Epithelial cell of esophagus (primary cell): ENCODE data around the gene DOCK4.
"Not testable (repeated sequence)": the region's sequence is repeated elsewhere in the genome, so short reads cannot be mapped to it uniquely, and the experiment has no call there.

ENCODE experiments used
- DNase-seq: peaks from one replicate; pipeline ENCODE4 v3.0.0; 2010; ENCODE audit warnings: low read depth
- H3K4me3 ChIP-seq: 2 replicates; pipeline ENCODE4 v1.5.1; 2011; ENCODE audit warnings: mild to moderate bottlenecking, low read length, control low read depth
- CTCF ChIP-seq: IDR thresholded peaks from 2 replicates; pipeline ENCODE4 v1.5.1; 2011; ENCODE audit warnings: low read depth, mild to moderate bottlenecking, low read length, control low read depth, inconsistent platforms; ENCODE audit not compliant: insufficient read depth; ENCODE audit errors: missing control alignments

Gene DOCK4

GRCh38 chr7:112252141-112252540, 45.9 kb upstream of the DOCK4 start:
- no peak overlapping the region for H3K4me3 ChIP-seq
- no peak for DNase-seq
- no peak for TF ChIP-seq CTCF

- not testable (repeated sequence) for H3K4me3 ChIP-seq, DNase-seq
Observed at GRCh38 chr7:112249967-112250366, 43.8 kb upstream of the DOCK4 start.

- no peak overlapping the region for H3K4me3 ChIP-seq
- no peak for DNase-seq
- no peak for TF ChIP-seq CTCF
Observed at GRCh38 chr7:112248598-112248997, 42.4 kb upstream of the DOCK4 start.

GRCh38 chr7:112238852-112239610, 32.8 kb upstream of the DOCK4 start:
- H3K4me3 ChIP-seq = no peak overlapping the region
- TF ChIP-seq CTCF = no peak
- DNase-seq = peak; percentile 81

GRCh38 chr7:112238330-112238729, 32.1 kb upstream of the DOCK4 start:
- DNase-seq = no peak
- no peak overlapping the region for H3K4me3 ChIP-seq
- TF ChIP-seq CTCF = no peak

- H3K4me3 ChIP-seq = no peak overlapping the region
- TF ChIP-seq CTCF = no peak
- no peak for DNase-seq
Observed at GRCh38 chr7:112236597-112236996, 30.4 kb upstream of the DOCK4 start.

GRCh38 chr7:112234147-112234546, 27.9 kb upstream of the DOCK4 start:
- TF ChIP-seq CTCF = no peak

More at GRCh38 chr7:112234147-112234546, 27.9 kb upstream of the DOCK4 start:
- no peak overlapping the region for H3K4me3 ChIP-seq
- no peak for DNase-seq
